Endodermal cell (in vitro differentiated cells): Measurements from ENCODE around the gene CDK2AP2. TPM values are rescaled to one million over a fixed set of nuclear protein-coding genes. Genes with fewer than 3 reads are reported as not detected.
A peak's percentile ranks its signal among the peaks of the same experiment; 100 is the strongest.

Experiments
- DNase-seq: peaks from one replicate; pipeline ENCODE4 v3.0.0-alpha.2; 2017
- H3K27ac ChIP-seq: 2 replicates; pipeline ENCODE4 v1.5.1; 2013; ENCODE audit warnings: mild to moderate bottlenecking, low read depth, low read length, moderate library complexity
- H3K27me3 ChIP-seq: 2 replicates; pipeline ENCODE4 v1.6.1; 2013; ENCODE audit warnings: mild to moderate bottlenecking, low read length, moderate library complexity; ENCODE audit not compliant: insufficient read depth, control insufficient read depth, poor library complexity, severe bottlenecking
- H3K36me3 ChIP-seq: 2 replicates; pipeline ENCODE4 v1.7.0; 2013; ENCODE audit warnings: mild to moderate bottlenecking, low read length, moderate library complexity; ENCODE audit not compliant: control insufficient read depth, insufficient read depth
- H3K4me1 ChIP-seq: one replicate; pipeline ENCODE4 v1.7.0; 2013; ENCODE audit warnings: low read length; ENCODE audit not compliant: control insufficient read depth, insufficient read depth
- H3K4me3 ChIP-seq: 2 replicates; pipeline ENCODE4 v1.5.1; 2013; ENCODE audit warnings: mild to moderate bottlenecking, low read length, moderate library complexity
- H3K9ac ChIP-seq: 2 replicates; pipeline ENCODE4 v1.6.1; 2013; ENCODE audit warnings: mild to moderate bottlenecking, low read length, moderate library complexity; ENCODE audit not compliant: poor library complexity, severe bottlenecking; ENCODE audit errors: extremely low read depth
- H3K9me3 ChIP-seq: 2 replicates; pipeline ENCODE4 v1.6.1; 2013; ENCODE audit warnings: mild to moderate bottlenecking, low read length, moderate library complexity; ENCODE audit not compliant: control insufficient read depth
- H3K27ac Mint-ChIP-seq: 2 replicates; pipeline ENCODE4 v1.8.0; 2020; ENCODE audit warnings: mixed read lengths
- H3K27me3 Mint-ChIP-seq: 2 replicates; pipeline ENCODE4 v1.8.0; 2021; ENCODE audit warnings: mild to moderate bottlenecking, mixed read lengths; ENCODE audit not compliant: insufficient read depth
- H3K36me3 Mint-ChIP-seq: 2 replicates; pipeline ENCODE4 v1.8.0; 2020; ENCODE audit warnings: low read depth, mixed read lengths
- H3K4me1 Mint-ChIP-seq: 2 replicates; pipeline ENCODE4 v1.8.0; 2020; ENCODE audit warnings: mixed read lengths
- H3K4me3 Mint-ChIP-seq: 2 replicates; pipeline ENCODE4 v1.8.0; 2020; ENCODE audit warnings: mild to moderate bottlenecking, moderate library complexity, mixed read lengths
- H3K9me3 Mint-ChIP-seq: 2 replicates; pipeline ENCODE4 v1.8.0; 2020; ENCODE audit warnings: mild to moderate bottlenecking, mixed read lengths
- CTCF ChIP-seq: fragments of 200-600 bp; sonication (generic); conservative IDR thresholded peaks from 2 replicates; pipeline ENCODE4 v1.5.0; 2021; ENCODE audit warnings: antibody characterized with exemption, mild to moderate bottlenecking
- WGBS, 2 experiments: methylation state at CpG; one replicate each; pipeline versions ENCODE4 v1.1.5 to v1.1.7; 2013; ENCODE audit warnings: missing lambda C conversion rate in 2 of 2, mixed read lengths in 1 of 2; ENCODE audit not compliant: insufficient coverage in 1 of 2, insufficient read length in 1 of 2; 5-methylcytosine and 5-hydroxymethylcytosine counted together
- total RNA-seq, 2 donors: library from RNA; stranded (reverse); fragmentation: NEBNext Ultra II Directional in 1 of 2; extraction: Animal tissue kit (Norgen Biotek cat#: 25700) in 1 of 2; gene quantifications; 2 replicates in 1 of 2; 3 replicates in 1 of 2; pipeline ENCODE4 v1.2.1, GENCODE V29; 2021

Gene CDK2AP2
- total RNA-seq, 2 donors from 2014 or later: 30.6 to 47.6 TPM

- no peak for DNase-seq
- Histone ChIP-seq H3K27me3 (peaks cover 32% of the 10 kb centered on the region), H3K9me3 (no peaks in the 10 kb centered on the region), H3K9ac (no peak overlapping the region), H3K27ac (no peak overlapping the region), H3K4me3 (no peak overlapping the region), H3K4me1 (peaks cover 12% of the 10 kb centered on the region), H3K36me3 (peaks cover 8% of the 10 kb centered on the region)
- WGBS, 2 experiments: 89% methylated on average over 3 of the region's 3 CpGs; no CpG with 5 or more reads in 1 of the 2 experiments
- H3K4me1 Mint-ChIP-seq: peaks cover 20% of the 10 kb centered on the region
- no peak for TF ChIP-seq CTCF
- peak overlapping the region; percentile 85 for H3K4me3 Mint-ChIP-seq
- peaks cover 11% of the 10 kb centered on the region for H3K36me3 Mint-ChIP-seq
- H3K27me3 Mint-ChIP-seq: peaks cover 36% of the 10 kb centered on the region
- no peaks in the 10 kb centered on the region for H3K9me3 Mint-ChIP-seq
- H3K27ac Mint-ChIP-seq: no peak overlapping the region
Observed at GRCh38 chr11:67510023-67510345, 2.0 kb upstream of the CDK2AP2 start.

GRCh38 chr11:67508486-67509121 is 642 bp upstream of the CDK2AP2 start:
- H3K27me3 Mint-ChIP-seq: peaks cover 28% of the 10 kb centered on the region
- DNase-seq: peak; percentile 98
- Histone ChIP-seq H3K9ac (peak overlapping the region; percentile 91), H3K4me3 (peak overlapping the region; percentile 87), H3K4me1 (peaks cover 12% of the 10 kb centered on the region), H3K27me3 (peaks cover 19% of the 10 kb centered on the region), H3K36me3 (peaks cover 8% of the 10 kb centered on the region), H3K9me3 (no peaks in the 10 kb centered on the region), H3K27ac (peak overlapping the region; percentile 97)
- H3K4me3 Mint-ChIP-seq: peak overlapping the region; percentile 85
- H3K9me3 Mint-ChIP-seq: no peaks in the 10 kb centered on the region
- peaks cover 21% of the 10 kb centered on the region for H3K4me1 Mint-ChIP-seq
- 0 to 1% methylated on average over 23 to 56 of the region's 57 CpGs for WGBS, 2 experiments
- peaks cover 11% of the 10 kb centered on the region for H3K36me3 Mint-ChIP-seq
- peak overlapping the region; percentile 94 for H3K27ac Mint-ChIP-seq
- TF ChIP-seq CTCF: no peak

- DNase-seq: no peak
- peaks cover 22% of the 10 kb centered on the region for H3K27me3 Mint-ChIP-seq
- H3K9me3 Mint-ChIP-seq: no peaks in the 10 kb centered on the region
- peaks cover 11% of the 10 kb centered on the region for H3K36me3 Mint-ChIP-seq
- Histone ChIP-seq H3K27ac (peak overlapping the region; percentile 68), H3K9ac (peak overlapping the region; percentile 32), H3K27me3 (peaks cover 17% of the 10 kb centered on the region), H3K9me3 (no peaks in the 10 kb centered on the region), H3K36me3 (peaks cover 16% of the 10 kb centered on the region), H3K4me3 (peak overlapping the region; percentile 87), H3K4me1 (peaks cover 12% of the 10 kb centered on the region)
- H3K27ac Mint-ChIP-seq: peak overlapping the region; percentile 89
- no peak for TF ChIP-seq CTCF
- H3K4me3 Mint-ChIP-seq: peak overlapping the region; percentile 85
- H3K4me1 Mint-ChIP-seq: peaks cover 23% of the 10 kb centered on the region
- 26 to 32% methylated on average over 30 to 33 of the region's 33 CpGs for WGBS, 2 experiments
Observed at GRCh38 chr11:67507242-67507863, 609 bp downstream of the CDK2AP2 start.
